Measurements from ENCODE around the gene LMNA.

DNA sequence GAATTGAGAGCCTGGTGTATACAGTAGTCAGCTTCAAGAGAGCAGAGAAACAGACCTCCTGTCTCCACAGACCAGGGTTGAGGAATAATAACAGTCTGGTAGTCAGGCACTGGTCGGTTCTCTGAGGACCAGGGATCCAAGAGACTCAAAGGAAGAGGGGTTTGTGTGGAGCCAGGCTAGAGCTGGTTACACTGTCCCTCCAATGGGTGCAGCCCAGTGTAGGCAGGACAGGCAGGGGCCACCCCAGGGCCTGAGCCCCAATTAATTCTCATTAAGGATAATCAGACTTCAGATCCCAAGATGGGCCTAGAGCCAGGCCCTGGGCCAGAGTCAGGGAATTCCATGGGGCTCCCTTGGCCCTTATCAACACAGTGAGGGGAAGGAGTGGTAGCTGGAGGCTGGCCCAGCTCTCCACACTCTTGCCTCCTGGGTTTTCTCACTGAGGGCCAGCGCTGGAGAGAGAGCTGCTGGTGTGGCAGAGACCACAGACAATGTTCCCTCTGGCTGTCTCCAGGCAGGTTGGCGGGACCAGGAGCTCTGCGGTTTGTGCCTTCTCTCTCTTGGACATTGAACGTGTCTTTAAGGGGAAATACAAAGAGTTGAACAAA is 48.0 kb downstream of the LMNA start:
- TF ChIP-seq, protein P1, sequence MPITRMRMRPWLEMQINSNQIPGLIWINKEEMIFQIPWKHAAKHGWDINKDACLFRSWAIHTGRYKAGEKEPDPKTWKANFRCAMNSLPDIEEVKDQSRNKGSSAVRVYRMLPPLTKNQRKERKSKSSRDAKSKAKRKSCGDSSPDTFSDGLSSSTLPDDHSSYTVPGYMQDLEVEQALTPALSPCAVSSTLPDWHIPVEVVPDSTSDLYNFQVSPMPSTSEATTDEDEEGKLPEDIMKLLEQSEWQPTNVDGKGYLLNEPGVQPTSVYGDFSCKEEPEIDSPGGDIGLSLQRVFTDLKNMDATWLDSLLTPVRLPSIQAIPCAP (CRISPR knock-in tag; IDR thresholded peaks at IDR 0.05) = no peak
- no peak for TF ChIP-seq ELF4 (CRISPR knock-in tag; IDR thresholded peaks at IDR 0.05; ENCODE audit: low read depth)
- TF ChIP-seq TCF7 (CRISPR knock-in tag; IDR thresholded peaks at IDR 0.05; ENCODE audit: low read depth) = no peak
- no peak for TF ChIP-seq CTCF (IDR thresholded peaks at IDR 0.05)
- no peak for TF ChIP-seq USF1 (CRISPR knock-in tag; IDR thresholded peaks at IDR 0.05)
- no peak for TF ChIP-seq E2F1 (CRISPR knock-in tag; IDR thresholded peaks at IDR 0.05)
